ENCODE data around the gene RTP4. TPM values are rescaled to one million over a fixed set of nuclear protein-coding genes. Genes with fewer than 3 reads are reported as not detected.

The RTP4 gene
- total and polyA plus RNA-seq, 10 of the 15 experiments (the other 5 are each of a cell fraction or from before 2014, with no cell fraction given) = 2.2 to 6.5 (median 3.9) TPM

GRCh38 chr3:187375581-187375980, 7.4 kb downstream of the RTP4 start (continued):
- TF ChIP-seq ZBTB40 (IDR thresholded peaks at IDR 0.05; ENCODE audit: borderline replicate concordance) = no peak
- TF ChIP-seq EZH2 (IDR thresholded peaks at IDR 0.05; ENCODE audit: borderline replicate concordance, control insufficient read depth, low read depth, low read length) = no peak
- no peak for TF ChIP-seq NR2F1 (conservative IDR thresholded peaks at IDR 0.05)
- no peak for TF ChIP-seq EP300 (IDR thresholded peaks at IDR 0.05; ENCODE audit: borderline replicate concordance in 1 of 2, control insufficient read depth in 1 of 2, low read depth in 2 of 2, low read length in 2 of 2)
- no peak for TF ChIP-seq CREM (IDR thresholded peaks at IDR 0.05; ENCODE audit: low read depth)
- TF ChIP-seq ELK1 (IDR thresholded peaks at IDR 0.05; ENCODE audit: low read depth, low read length) = no peak
- TF ChIP-seq HDAC6 (IDR thresholded peaks at IDR 0.05; ENCODE audit: unreplicated experiment) = no peak
- TF ChIP-seq FOXK2 (IDR thresholded peaks at IDR 0.05) = no peak
